NOMO-1 (cell line): ENCODE measurements around the gene HDLBP.

ENCODE experiments used
- DNase-seq, 2 experiments: peaks; one replicate each; lab custom pipeline; 2025; ENCODE audit not compliant: unreplicated experiment in 2 of 2; lab: John Stamatoyannopoulos, UW

HDLBP gene

GRCh38 chr2:241230435-241230834 is 85.0 kb downstream of the HDLBP start:
- DNase-seq, result no peak

- no peak for DNase-seq
Measured at GRCh38 chr2:241229563-241230401, 85.7 kb downstream of the HDLBP start.

GRCh38 chr2:241228860-241229516 is 86.5 kb downstream of the HDLBP start:
- no peak for DNase-seq

GRCh38 chr2:241228081-241228859 is 87.2 kb downstream of the HDLBP start:
- DNase-seq, result no peak

GRCh38 chr2:241227594-241227993 is 87.9 kb downstream of the HDLBP start:
- DNase-seq, result no peak

- no peak for DNase-seq
Measured at GRCh38 chr2:241226723-241227572, 88.5 kb downstream of the HDLBP start.

GRCh38 chr2:241225983-241226382 is 89.5 kb downstream of the HDLBP start:
- no peak for DNase-seq

- no peak for DNase-seq
Measured at GRCh38 chr2:241225545-241225944, 89.9 kb downstream of the HDLBP start.

GRCh38 chr2:241224851-241225438 is 90.5 kb downstream of the HDLBP start:
- DNase-seq, result no peak

- no peak for DNase-seq
Measured at GRCh38 chr2:241224018-241224850, 91.2 kb downstream of the HDLBP start.

- no peak for DNase-seq
Measured at GRCh38 chr2:241223211-241224017, 92.1 kb downstream of the HDLBP start.

- DNase-seq, result no peak
Measured at GRCh38 chr2:241219856-241220356, 95.6 kb downstream of the HDLBP start.

- DNase-seq, result no peak
Measured at GRCh38 chr2:241219030-241219382, 96.5 kb downstream of the HDLBP start.

GRCh38 chr2:241218131-241219029 is 97.1 kb downstream of the HDLBP start:
- peak; percentile 13 to 24 for DNase-seq

- DNase-seq, result peak; percentile 18 to 42
Measured at GRCh38 chr2:241217320-241218031, 98.0 kb downstream of the HDLBP start.

- no peak for DNase-seq
Measured at GRCh38 chr2:241216211-241216761, 99.2 kb downstream of the HDLBP start.
